Cerebellar nuclear complex (tissue), 1 donor: ENCODE measurements around the gene SIAH3.

Experiments
- DNase-seq, 2 experiments: peaks; one replicate each; lab custom pipeline; 2025; lab: John Stamatoyannopoulos, UW

Gene SIAH3

GRCh38 chr13:45742985-45743384, 108.6 kb downstream of the SIAH3 start:
- DNase-seq: no peak

- no peak for DNase-seq
Observed at GRCh38 chr13:45737571-45738017, 114.0 kb downstream of the SIAH3 start.

GRCh38 chr13:45733361-45733760, 118.2 kb downstream of the SIAH3 start:
- no peak for DNase-seq

- no peak for DNase-seq
Observed at GRCh38 chr13:45732916-45733315, 118.6 kb downstream of the SIAH3 start.

GRCh38 chr13:45731455-45731854, 120.1 kb downstream of the SIAH3 start:
- no peak for DNase-seq

GRCh38 chr13:45728759-45729158, 122.8 kb downstream of the SIAH3 start:
- no peak for DNase-seq
